HFFc6 (cell line): ENCODE results near the gene CABYR. TPM values are rescaled to one million over a fixed set of nuclear protein-coding genes. Genes with fewer than 3 reads are reported as not detected.

ENCODE experiments used
- DNase-seq: peaks from one replicate; pipeline ENCODE4 v3.0.0-alpha.2; 2018
- H3K27ac Mint-ChIP-seq: 2 replicates; pipeline ENCODE4 v1.8.0; 2020; ENCODE audit warnings: mild to moderate bottlenecking, mixed read lengths
- H3K27me3 Mint-ChIP-seq: 2 replicates; pipeline ENCODE4 v1.8.0; 2021; ENCODE audit warnings: mild to moderate bottlenecking, moderate library complexity, mixed read lengths; ENCODE audit not compliant: insufficient read depth
- H3K36me3 Mint-ChIP-seq: 2 replicates; pipeline ENCODE4 v1.8.0; 2021; ENCODE audit warnings: low read depth, mixed read lengths
- H3K4me1 Mint-ChIP-seq: 2 replicates; pipeline ENCODE4 v1.8.0; 2020; ENCODE audit warnings: low read depth, mixed read lengths
- H3K4me3 Mint-ChIP-seq: 2 replicates; pipeline ENCODE4 v1.8.0; 2020; ENCODE audit warnings: mild to moderate bottlenecking, moderate library complexity, mixed read lengths
- H3K9me3 Mint-ChIP-seq: 2 replicates; pipeline ENCODE4 v1.8.0; 2020; ENCODE audit warnings: mild to moderate bottlenecking, mixed read lengths
- CTCF ChIP-seq: fragments of 200-600 bp; sonication (generic); IDR thresholded peaks from 2 replicates; pipeline ENCODE4 v1.5.0; 2021; ENCODE audit warnings: antibody characterized with exemption, mild to moderate bottlenecking
- total RNA-seq, 6 experiments: library from RNA; stranded (reverse); fragmentation: NEBNext Ultra II Directional; extraction: Animal tissue kit (Norgen Biotek cat#: 25700); gene quantifications; 2 replicates in 1 of 6; 3 replicates in 5 of 6; pipeline ENCODE4 v1.2.3, GENCODE V29; 2021

CABYR gene
- total RNA-seq, 6 experiments from 2014 or later = 1.2 to 3.6 (median 3.2) TPM

- no peaks in the 10 kb centered on the region for H3K9me3 Mint-ChIP-seq
- H3K27ac Mint-ChIP-seq = no peak overlapping the region
- TF ChIP-seq CTCF = no peak
These were observed 14.5 kb downstream of the CABYR start for GRCh38 chr18:24153397-24153796.

GRCh38 chr18:24157855-24158254, 19.0 kb downstream of the CABYR start:
- Mint-ChIP-seq H3K27me3 (peaks cover 2% of the 10 kb centered on the region; the same call in 1 of the 2 replicates), H3K4me1 (no peaks in the 10 kb centered on the region), H3K36me3 (peaks cover 4% of the 10 kb centered on the region; the same call in 1 of the 2 replicates), H3K9me3 (no peaks in the 10 kb centered on the region), H3K27ac (no peak overlapping the region), H3K4me3 (no peak overlapping the region)
- TF ChIP-seq CTCF = no peak
- DNase-seq = no peak

More at GRCh38 chr18:24153397-24153796, 14.5 kb downstream of the CABYR start:
- DNase-seq = no peak
- peaks cover 2% of the 10 kb centered on the region; the same call in 1 of the 2 replicates for H3K27me3 Mint-ChIP-seq
- H3K4me3 Mint-ChIP-seq = no peak overlapping the region
- no peaks in the 10 kb centered on the region for H3K4me1 Mint-ChIP-seq
- peaks cover 7% of the 10 kb centered on the region; the same call in 1 of the 2 replicates for H3K36me3 Mint-ChIP-seq

GRCh38 chr18:24160086-24160485, 21.2 kb downstream of the CABYR start:
- Mint-ChIP-seq H3K4me1 (no peaks in the 10 kb centered on the region), H3K36me3 (peaks cover 4% of the 10 kb centered on the region; the same call in 1 of the 2 replicates), H3K27ac (no peak overlapping the region), H3K4me3 (no peak overlapping the region), H3K9me3 (no peaks in the 10 kb centered on the region), H3K27me3 (peaks cover 2% of the 10 kb centered on the region; the same call in 1 of the 2 replicates)
- no peak for TF ChIP-seq CTCF
- no peak for DNase-seq

GRCh38 chr18:24161304-24161703, 22.4 kb downstream of the CABYR start:
- H3K9me3 Mint-ChIP-seq = no peaks in the 10 kb centered on the region
- no peak overlapping the region for H3K27ac Mint-ChIP-seq
- no peak for TF ChIP-seq CTCF
- no peaks in the 10 kb centered on the region for H3K27me3 Mint-ChIP-seq
- DNase-seq = no peak
- H3K4me3 Mint-ChIP-seq = no peak overlapping the region
- peaks cover 4% of the 10 kb centered on the region; the same call in 1 of the 2 replicates for H3K36me3 Mint-ChIP-seq
- no peaks in the 10 kb centered on the region for H3K4me1 Mint-ChIP-seq

- Mint-ChIP-seq H3K27me3 (peaks cover 4% of the 10 kb centered on the region; the same call in 1 of the 2 replicates), H3K27ac (no peak overlapping the region), H3K36me3 (no peaks in the 10 kb centered on the region), H3K9me3 (no peaks in the 10 kb centered on the region), H3K4me1 (no peaks in the 10 kb centered on the region), H3K4me3 (no peak overlapping the region)
- TF ChIP-seq CTCF = no peak
- no peak for DNase-seq
These were observed 29.6 kb downstream of the CABYR start for GRCh38 chr18:24168496-24168895.

GRCh38 chr18:24170360-24170759, 31.5 kb downstream of the CABYR start:
- no peak for DNase-seq
- Mint-ChIP-seq H3K27me3 (peaks cover 4% of the 10 kb centered on the region; the same call in 1 of the 2 replicates), H3K4me3 (no peak overlapping the region), H3K9me3 (no peaks in the 10 kb centered on the region), H3K27ac (no peak overlapping the region), H3K36me3 (no peaks in the 10 kb centered on the region), H3K4me1 (no peaks in the 10 kb centered on the region)
- TF ChIP-seq CTCF = no peak
